HUES6 (cell line): ENCODE measurements around the gene CUX1.
"Not testable (repeated sequence)": the region's sequence is repeated elsewhere in the genome, so short reads cannot be mapped to it uniquely, and the experiment has no call there.

ENCODE experiments used
- H3K27ac ChIP-seq: 2 replicates; pipeline ENCODE4 v1.7.0; 2013; ENCODE audit warnings: low read depth, mild to moderate bottlenecking, low read length, inconsistent platforms
- H3K27me3 ChIP-seq: 2 replicates; pipeline ENCODE4 v1.6.1; 2013; ENCODE audit warnings: low read length; ENCODE audit not compliant: control insufficient read depth, insufficient read depth
- H3K36me3 ChIP-seq: 2 replicates; pipeline ENCODE4 v1.6.1; 2013; ENCODE audit warnings: low read length; ENCODE audit not compliant: control insufficient read depth, insufficient read depth
- H3K4me1 ChIP-seq: 2 replicates; pipeline ENCODE4 v1.6.1; 2013; ENCODE audit warnings: low read length; ENCODE audit not compliant: control insufficient read depth, insufficient read depth
- H3K4me3 ChIP-seq: 2 replicates; pipeline ENCODE4 v1.5.1; 2013; ENCODE audit warnings: low read depth, low read length
- H3K9ac ChIP-seq: one replicate; pipeline ENCODE4 v1.6.1; 2013; ENCODE audit warnings: mild to moderate bottlenecking, low read length
- H3K9me3 ChIP-seq: 2 replicates; pipeline ENCODE4 v1.6.1; 2013; ENCODE audit warnings: low read depth, low read length; ENCODE audit not compliant: control insufficient read depth, insufficient read depth

Gene CUX1

GRCh38 chr7:102330666-102331460, 513.4 kb downstream of the CUX1 start:
- not testable (repeated sequence) for H3K9ac ChIP-seq, H3K4me3 ChIP-seq, H3K36me3 ChIP-seq, H3K27me3 ChIP-seq, H3K27ac ChIP-seq, H3K4me1 ChIP-seq, H3K9me3 ChIP-seq
